GM21360 (cell line): ENCODE measurements around the gene GUCA1A.
"Not testable (repeated sequence)": the region's sequence is repeated elsewhere in the genome, so short reads cannot be mapped to it uniquely, and the experiment has no call there.

Experiments used
- ATAC-seq: cut with Tn5 transposase; IDR thresholded peaks from one replicate; pipeline ENCODE4 v1.9.1; 2021; ENCODE audit warnings: mild to moderate bottlenecking, moderate library complexity; ENCODE audit not compliant: unreplicated experiment

The GUCA1A gene

DNA sequence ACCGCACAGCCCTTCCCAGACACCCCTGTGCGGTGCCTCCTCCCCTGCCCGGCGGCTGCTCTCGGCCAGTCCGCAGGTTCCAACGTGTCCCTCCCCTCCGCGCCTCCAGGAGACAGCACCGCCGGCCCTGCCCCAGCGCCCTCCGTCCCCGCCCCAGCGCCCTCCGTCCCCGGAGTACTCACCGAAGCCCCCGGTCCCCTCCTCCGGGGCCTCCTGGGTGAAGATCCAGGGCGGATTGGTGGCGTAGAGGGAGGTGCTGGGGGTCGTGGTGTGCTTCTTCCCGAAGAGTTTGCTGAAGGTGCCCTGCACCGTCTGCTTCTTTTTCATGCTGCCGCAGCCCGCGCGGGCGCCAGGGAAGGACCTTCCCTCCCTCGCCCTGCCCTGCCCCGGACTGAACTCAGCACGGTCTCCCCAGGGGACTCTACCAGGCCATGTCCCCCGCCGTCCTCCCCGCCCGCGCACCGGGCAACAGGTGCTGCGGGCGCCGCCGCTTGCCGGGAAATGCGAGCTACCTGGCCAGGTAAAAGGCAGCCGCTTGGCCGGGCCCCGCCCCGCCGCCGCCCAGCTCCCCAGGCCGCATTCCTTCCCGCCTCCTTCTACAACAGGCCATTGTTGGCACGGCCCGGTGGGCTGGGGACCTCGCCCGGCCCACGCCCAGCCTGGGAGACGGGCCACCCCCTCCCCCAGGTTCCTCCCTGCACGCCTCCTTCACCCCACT, 30.9 kb upstream of the GUCA1A start, which contains the start of gene C6orf132:
Gene C6orf132, minus strand, starts transcription at position 503 of the 718 bp plus-strand sequence. Its CDS starts 176 bp downstream, at position 327.
- no peak for ATAC-seq

DNA sequence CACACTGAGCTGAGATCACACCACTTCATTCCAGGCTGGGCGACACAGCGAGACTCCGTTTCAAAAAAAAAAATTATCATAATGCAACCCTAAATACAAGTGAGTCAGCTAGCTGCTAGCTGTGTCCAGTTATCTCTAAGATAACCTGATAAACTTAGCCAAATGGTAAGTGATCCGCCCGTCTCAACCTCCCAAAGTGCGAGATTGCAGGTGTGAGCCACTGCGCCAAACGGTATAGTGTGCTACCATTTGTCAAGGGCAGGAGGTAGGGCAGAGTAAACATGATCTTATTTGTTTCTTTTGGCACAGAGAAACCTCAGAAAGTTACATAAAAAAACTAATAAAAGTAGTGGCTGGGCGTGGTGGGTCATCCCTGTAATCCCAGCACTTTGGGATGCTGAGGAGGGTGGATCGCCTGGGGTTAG, 26.0 kb upstream of the GUCA1A start:
- no peak for ATAC-seq

DNA sequence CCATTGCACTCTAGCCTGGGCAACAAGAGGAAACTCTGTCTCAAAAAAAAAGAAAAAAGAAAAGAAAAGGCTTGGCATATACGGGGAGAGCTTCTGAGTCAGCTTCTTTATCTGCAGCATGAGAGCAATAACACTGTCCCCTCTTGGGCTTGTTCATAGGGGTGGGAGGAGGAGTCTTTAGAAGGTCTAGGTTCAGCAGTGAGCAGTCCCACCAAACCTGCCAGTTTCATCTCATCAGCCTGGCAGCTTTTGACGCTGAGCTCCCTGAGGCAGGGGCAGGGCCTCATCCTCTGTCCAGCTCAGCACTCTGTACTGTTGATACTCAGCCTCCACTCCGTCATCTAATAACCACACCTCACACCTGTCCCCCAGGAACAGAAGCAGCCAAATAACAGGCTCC, 25.1 kb upstream of the GUCA1A start:
- ATAC-seq: no peak

DNA sequence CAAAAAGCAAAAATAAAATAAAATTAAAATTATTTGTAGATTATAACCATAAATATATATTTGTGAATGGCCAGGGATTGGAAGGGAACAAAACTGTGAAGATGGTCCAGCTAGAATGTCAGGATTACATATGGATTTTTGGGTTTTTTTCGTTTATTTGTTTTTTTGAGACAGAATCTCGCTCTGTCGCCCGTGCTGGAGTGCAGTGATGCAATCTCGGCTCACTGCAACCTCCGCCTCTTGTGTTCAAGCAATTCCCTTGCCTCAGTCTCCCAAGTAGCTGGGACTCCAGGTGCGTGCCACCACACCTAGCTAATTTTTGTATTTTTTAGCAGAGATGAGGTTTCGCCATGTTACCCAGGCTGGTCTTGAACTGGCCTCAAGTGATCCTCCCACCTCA, 22.9 kb upstream of the GUCA1A start:
- no peak for ATAC-seq

DNA sequence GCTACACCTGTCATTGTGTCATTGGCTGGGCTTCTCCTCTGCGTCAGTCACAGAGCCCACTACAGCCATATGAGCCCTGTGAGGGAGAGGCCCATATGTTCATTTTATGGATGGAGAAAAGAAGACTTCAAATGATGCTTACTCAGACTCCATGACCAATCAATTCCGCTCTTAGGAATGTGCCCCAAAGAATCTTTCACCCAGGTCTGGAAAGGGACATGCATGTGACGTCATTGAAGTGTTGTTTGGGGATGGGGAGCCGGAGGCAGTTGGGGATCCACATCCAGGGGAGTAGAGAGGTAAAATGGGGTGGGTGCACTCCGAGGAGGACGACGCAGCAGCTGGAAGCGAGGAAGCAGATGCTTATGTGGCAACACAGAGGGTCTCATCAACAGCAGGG, 21.1 kb upstream of the GUCA1A start:
- ATAC-seq: no peak

DNA sequence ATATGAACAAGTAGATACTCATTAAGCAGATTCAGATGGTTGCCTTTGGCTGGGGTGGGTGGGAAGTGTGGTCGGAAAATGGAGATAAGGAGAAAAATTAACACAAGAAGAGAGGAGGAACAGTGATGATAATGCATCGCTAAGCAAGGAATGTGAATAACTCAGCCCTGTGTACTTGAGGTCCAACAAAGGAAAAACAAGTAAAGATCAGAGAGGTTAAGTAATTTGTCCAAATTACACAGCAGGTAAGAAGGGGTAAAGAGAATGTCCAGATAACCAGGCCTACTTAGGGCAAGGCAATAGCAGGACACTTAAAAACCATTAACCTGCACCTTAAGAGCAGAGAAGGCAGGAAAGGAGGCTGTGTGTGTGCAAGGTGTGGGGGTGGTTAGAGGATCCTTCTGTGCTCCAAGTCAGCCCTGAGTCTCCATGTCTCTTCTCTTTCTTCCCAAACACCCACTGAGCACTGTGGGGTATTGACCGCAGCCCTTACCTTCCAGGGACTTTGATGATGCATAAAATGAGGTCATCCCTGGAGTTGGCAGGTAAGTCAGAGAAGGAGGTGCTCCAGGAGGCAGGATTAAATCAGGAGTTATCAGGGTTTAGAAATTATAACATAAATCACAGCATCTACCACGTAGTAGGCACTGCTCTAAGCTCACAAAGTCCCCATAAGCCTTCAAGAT, 20.5 kb upstream of the GUCA1A start:
- not testable (repeated sequence) for ATAC-seq

GRCh38 chr6:42153921-42154320, 19.2 kb upstream of the GUCA1A start:
- no peak for ATAC-seq

DNA sequence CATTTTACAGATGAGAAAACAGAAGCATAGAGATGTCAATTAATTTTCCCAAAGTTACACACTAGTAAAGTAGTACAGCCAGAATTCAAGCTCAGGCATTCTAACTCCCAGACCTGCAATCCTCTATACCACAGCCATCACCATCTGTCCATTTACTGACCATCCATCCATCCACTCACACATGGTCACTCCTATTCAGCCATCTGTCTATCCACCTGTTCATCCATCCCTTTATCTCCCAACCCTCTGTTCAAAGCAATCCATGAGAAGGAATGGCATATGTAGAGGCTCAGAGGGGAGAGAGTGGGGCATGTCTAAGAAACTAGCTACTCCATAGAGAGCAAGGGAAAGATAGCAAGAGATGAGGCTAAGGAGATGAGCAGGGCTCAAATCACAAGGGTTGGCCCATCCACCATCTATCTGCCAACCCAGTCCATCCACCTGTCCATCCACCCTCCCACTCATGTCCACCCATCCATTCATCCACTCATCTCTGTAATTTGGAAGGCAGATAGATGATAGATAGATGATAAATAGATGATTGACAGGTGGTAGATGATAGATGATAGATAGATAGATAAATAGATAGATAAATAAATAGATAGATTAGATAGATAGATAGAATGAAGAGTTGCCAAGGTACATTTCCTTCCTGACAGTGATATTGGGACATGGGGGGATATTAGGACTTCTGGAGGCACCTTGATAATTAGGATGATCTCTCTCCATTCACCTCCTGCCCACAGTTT, 18.5 kb upstream of the GUCA1A start:
- ATAC-seq: no peak

DNA sequence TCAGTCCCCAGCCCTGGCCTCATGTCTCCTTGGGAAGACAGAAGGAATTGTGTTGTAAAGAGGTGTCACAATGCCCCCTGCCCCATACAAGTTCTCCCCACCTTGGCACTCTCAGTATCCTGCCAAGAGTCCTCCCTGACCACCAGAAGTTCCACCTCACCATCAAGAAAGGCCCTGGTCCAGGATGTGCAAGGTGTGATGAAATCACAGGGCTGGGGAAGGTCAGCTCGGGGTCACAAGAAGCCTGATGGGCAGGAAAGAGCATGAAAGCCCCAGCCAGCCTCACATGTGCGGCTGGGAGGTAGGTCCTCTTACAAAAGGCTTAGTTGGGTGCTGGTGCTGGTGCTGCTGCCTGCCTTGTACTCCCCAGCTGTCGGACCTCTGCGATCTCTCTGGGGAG, 17.9 kb upstream of the GUCA1A start:
- ATAC-seq: no peak

GRCh38 chr6:42156638-42157037, 16.5 kb upstream of the GUCA1A start:
- no peak for ATAC-seq

- no peak for ATAC-seq
Measured at GRCh38 chr6:42158011-42158410, 15.2 kb upstream of the GUCA1A start.

- no peak for ATAC-seq
Measured at GRCh38 chr6:42158631-42159030, 14.5 kb upstream of the GUCA1A start.

DNA sequence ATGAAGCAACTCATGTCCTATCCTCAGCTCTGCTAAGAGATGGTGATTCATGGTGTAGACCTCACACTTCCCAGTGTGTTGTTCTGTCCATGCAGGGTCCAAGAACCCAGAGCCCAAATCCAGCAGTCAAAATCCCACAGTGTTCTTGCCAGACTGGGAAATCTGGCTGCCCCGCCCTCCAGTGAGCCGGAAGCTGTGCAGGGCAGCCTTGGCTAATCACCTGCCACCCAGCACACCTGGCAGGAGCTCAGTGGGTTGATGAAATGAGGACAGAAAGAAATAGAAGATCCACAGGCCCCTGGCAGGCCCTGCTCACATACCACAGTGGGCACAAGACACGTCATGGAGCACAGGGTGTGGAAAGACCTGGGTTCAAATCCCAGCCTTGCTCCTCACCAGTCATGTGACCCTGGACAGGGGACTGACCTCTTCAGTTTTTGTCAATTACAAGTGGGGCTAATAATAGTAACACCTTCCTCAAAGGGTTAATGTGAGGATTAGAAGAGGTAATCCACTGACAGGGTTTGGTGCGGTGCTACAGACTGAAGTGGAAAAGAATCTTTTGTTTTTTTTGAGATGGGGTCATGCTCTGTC, 13.6 kb upstream of the GUCA1A start:
- no peak for ATAC-seq

DNA sequence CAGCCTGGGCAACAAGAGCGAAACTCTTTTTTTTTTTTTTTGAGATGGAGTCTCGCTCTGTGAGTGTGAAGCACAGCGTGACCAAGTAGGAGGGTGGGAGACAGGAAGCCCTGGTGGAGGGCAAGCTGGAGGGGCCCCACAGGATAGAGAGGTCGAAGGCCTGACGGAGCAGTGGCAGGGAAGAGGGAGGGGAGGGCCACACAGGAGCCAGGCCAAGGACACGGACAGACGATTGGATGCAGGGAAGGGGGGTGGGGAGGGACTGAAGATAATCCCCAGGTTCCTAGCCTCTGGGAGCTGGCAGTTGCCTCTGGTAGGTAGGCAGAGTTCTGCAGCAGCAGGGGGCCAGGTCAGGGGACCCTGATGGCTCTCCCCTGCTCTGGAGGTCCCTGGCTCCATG, 10.8 kb upstream of the GUCA1A start:
- ATAC-seq: no peak

DNA sequence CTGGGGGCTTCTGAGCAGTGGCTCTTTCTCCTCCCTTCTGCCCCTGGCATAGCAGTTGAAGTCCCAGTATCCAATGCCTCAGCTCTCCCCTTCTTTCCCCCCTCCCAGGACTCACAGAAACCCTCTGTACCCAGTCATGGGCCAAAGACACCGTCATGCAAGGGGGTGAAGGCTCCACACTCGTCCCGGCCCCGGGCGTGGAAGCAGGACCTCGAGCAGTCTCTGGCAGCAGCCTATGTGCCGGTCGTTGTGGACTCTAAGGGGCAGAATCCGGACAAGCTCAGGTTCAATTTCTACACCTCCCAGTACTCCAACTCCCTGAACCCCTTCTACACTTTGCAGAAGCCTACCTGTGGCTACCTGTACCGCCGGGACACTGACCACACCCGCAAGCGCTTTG, 10.4 kb upstream of the GUCA1A start:
- ATAC-seq: no peak

- no peak for ATAC-seq
Measured at GRCh38 chr6:42163981-42164380, 9.2 kb upstream of the GUCA1A start.

DNA sequence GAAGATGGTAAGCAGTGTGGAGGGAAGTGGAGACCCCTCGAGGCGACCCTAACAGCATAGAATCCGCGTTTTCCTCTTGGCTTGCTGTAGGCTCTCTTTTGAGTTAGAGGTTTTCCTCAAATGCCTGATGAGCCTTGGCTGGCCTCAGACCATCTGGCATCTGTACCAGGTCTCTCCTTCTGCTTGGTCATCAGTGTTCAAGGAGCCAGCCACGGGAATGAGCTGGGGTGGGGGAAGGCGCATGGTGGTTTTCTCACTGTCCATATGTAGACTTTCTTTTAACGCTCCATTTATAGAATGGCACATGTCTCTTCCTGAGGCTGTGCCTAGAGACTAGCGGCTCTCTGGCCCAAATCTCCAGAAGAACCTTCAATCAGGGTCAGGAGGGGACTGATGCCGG, 8.1 kb upstream of the GUCA1A start:
- no peak for ATAC-seq

GRCh38 chr6:42166444-42167141, 6.6 kb upstream of the GUCA1A start:
- no peak for ATAC-seq

DNA sequence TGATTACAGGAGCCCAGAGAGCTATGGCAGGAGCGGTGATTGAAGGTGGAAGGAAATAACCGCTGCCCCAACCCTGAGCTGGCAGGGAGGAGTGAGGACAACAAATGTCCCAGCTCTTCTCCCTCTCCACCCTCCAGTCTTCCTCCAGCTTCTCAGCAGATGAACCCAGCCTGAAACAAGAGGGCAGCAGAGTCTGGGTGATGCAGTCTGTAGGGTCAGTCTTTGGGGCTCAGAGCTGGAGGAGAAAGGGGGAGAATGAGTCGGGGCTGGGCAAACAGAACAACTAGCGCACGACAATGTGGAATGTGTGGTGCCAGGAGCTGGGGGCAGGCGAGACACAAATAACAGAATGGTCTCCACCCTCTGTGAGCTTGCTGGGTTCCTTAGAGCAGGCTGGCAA, 4.5 kb upstream of the GUCA1A start:
- no peak for ATAC-seq

DNA sequence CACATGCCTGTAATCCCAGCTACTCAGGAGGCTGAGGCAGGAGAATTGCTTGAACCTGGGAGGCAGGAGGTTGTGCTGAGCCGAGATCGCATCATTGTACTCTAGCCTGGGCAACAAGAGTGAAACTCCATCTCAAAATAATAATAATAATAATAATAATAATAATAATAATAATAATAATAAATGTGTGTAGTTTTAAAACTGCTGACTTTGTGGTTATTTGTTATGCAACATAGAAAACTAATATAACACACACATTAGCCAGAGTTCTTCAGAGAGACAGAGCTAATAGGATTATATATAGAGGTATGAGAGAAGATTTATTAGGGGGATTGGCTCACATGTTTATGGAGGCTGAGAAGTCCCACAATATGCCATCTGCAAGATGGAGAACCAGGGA, 3.4 kb upstream of the GUCA1A start:
- not testable (repeated sequence) for ATAC-seq
